NCI-H2227 (cell line): ENCODE measurements around the gene ELAPOR1.
"Not testable (repeated sequence)": the region's sequence is repeated elsewhere in the genome, so short reads cannot be mapped to it uniquely, and the experiment has no call there.

Experiments used
- DNase-seq: peaks from one replicate; lab custom pipeline; 2025; ENCODE audit not compliant: unreplicated experiment; lab: John Stamatoyannopoulos, UW

ELAPOR1 gene

DNA sequence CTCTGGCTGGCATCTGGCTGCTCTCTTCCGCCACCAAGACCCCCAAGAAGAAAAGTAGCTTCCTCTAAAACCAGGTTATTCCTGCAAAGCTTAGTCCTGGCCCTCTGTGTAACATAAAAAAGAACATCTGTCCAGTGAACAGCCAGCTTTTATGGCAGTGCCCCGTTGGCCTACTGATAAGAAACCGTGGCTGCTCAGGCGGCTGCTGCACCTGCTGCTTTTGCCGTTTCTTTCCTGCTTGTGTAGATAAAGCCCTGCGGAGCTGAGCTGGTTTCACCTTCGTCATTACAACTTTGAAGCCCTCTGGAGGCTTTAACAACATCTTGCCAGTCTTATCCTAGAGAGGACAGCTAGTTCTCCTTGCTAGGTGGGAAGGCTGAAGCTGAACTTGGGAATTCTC is 20.5 kb downstream of the ELAPOR1 start:
- peak; percentile 19 for DNase-seq

GRCh38 chr1:109135940-109136339 is 22.0 kb downstream of the ELAPOR1 start:
- no peak for DNase-seq

- DNase-seq, result no peak
Measured at GRCh38 chr1:109136766-109137165, 22.9 kb downstream of the ELAPOR1 start.

GRCh38 chr1:109137958-109138357 is 24.0 kb downstream of the ELAPOR1 start:
- DNase-seq, result no peak

- no peak for DNase-seq
Measured at GRCh38 chr1:109138358-109138757, 24.4 kb downstream of the ELAPOR1 start.

- no peak for DNase-seq
Measured at GRCh38 chr1:109140392-109140791, 26.5 kb downstream of the ELAPOR1 start.

- DNase-seq, result no peak
Measured at GRCh38 chr1:109142260-109142659, 28.3 kb downstream of the ELAPOR1 start.

DNA sequence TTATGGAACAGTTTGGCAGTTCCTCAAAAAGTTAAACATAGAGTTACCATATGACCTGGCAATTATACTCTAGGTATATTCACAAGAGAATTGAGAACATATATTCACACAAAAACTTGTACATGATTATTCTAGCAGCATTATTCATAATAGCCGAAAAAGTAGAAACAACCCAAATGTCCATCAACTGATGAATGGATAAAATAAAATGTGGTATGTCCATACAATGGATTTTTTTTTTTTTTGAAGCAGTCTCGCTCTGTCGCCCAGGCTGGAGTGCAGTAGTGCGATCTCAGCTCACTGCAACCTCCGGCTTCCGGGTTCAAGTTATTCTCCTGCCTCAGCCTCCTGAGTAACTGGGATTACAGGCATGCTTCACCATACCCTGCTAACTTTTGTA is 28.8 kb downstream of the ELAPOR1 start:
- DNase-seq, result not testable (repeated sequence)

DNA sequence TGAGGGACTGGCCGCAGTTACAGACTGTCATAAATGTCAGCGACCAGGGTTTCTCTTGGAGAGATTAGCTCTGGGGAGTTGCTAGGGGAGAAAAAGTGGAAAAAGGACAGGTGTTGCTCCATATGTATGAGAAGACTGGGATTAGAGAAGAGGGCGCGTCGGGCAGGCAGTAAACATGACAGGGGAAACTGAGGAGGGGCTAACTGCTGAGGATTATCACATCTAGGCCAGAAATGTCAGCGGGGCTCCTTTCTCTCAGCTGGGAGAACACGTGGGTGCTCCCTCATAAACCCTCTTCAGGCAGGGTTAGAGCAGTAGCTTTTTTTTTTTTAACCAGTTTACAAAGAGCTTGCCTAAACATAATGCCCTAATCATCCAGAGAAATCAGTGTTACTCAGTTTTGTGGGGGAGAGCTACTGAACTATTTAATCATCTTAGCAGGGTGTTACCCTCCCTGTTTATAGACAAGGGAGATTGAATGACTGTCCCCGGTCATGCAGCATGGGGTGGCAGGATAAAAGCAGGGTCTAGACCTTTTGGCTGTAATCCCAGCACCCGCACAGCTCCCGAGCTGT is 35.2 kb downstream of the ELAPOR1 start:
- no peak for DNase-seq

DNA sequence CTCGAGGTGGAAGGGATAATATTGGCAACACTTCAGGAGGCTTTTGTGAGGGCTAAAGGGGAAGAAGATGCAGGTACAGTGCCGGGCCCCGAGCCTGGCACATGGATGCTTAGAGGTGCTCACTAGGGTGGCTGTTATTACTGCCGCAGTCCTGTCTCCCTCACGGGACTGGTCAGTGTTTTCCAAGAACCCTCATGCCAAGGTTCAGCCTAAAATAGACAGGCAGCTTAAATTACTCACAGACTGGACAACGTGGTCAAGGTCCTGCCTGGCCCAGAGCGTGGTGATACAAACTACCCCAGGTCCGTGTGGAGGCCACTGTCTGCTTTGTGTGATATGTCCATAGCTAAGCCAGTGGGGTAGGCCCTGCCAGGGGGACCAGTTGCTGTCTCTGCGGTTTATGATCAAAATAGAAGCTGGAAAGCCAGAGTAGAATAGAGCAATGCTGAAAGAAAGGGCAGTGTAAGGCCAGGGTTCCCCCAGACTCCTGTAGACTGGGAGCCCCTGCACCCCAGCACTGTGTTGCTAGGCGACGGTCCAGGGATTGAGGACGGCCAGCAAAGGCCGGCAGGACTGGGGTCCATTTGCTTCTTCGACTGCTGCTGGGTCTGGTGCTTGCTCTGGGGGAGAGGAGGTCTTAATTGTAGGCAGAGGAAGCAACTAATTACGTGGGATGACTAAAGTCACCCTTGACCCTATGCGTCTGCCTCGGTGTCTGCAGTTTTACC is 36.1 kb downstream of the ELAPOR1 start:
- no peak for DNase-seq

- DNase-seq, result no peak
Measured at GRCh38 chr1:109151146-109151990, 37.5 kb downstream of the ELAPOR1 start.

DNA sequence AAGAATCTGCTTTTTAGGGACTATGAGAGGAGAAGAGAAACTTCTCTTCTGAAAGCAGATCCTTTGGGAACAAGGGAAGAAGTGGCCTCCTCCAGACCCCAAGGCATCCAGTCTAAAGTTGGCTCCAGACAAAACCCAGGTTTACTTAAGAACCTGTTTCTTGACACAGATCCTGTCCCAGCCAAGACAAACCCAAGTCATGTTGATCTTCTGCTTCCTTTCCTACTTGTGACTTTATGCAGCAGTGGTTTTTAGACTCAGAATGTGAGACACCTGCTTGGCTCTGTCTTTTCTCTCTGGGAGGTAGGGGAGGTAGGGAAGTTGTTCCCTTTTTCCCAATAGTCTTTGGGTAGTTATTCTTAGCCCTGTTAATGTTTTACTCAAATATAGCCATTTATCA is 38.3 kb downstream of the ELAPOR1 start:
- DNase-seq, result no peak

- DNase-seq, result no peak
Measured at GRCh38 chr1:109156916-109157385, 43.0 kb downstream of the ELAPOR1 start.

DNA sequence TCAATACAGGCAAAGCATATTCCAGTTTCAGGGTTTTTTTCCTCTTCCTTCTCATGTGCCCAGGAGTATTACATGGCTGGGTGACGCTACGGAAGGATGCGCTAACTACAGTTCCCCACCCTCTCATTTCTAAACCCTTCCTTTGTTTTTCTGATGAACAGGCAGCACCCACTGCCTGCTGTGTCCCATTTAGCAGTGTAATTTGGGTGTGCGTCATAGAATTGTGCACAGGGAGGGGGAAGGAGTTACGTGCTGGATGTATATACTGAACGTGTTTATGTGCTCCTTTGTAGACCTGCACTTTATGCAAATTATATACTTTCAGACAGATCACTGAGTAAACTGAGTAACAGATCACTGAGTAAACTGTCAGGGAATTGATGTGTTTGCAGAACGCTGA is 44.5 kb downstream of the ELAPOR1 start:
- peak; percentile 27 for DNase-seq

GRCh38 chr1:109159326-109159725 is 45.4 kb downstream of the ELAPOR1 start:
- no peak for DNase-seq

GRCh38 chr1:109160071-109160840 is 46.3 kb downstream of the ELAPOR1 start:
- DNase-seq, result no peak

DNA sequence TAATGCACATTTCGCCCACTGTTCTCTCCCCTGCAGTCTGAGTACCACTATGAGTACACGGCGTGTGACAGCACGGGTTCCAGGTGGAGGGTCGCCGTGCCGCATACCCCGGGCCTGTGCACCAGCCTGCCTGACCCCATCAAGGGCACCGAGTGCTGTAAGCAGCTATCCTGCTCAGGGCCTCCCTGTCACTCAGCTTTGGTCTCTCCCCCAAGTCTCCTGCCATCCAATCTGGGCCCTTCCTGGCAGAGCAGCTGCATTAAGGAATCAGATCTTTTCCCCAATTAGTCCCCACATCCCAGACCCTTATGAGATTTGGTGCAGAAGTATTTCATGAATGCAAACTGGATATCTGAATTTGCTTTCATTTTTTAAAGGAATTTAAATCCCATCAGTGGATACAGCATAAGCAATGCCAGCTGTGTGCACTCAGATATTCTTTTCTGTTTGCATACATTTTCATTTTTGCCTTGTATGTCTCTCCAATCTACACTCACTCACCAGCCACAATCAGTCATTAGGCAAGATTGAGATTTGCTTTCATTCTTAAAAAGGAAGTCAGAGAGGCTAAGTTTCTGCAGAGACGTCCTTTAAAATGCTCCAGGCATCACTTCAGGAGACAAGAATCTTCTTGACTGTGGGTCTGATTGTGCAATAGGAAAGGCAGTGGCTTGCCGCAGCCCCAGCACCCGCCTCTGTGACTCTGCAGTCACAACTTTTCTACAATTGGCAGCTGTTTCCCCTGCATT is 48.1 kb downstream of the ELAPOR1 start:
- DNase-seq, result no peak

DNA sequence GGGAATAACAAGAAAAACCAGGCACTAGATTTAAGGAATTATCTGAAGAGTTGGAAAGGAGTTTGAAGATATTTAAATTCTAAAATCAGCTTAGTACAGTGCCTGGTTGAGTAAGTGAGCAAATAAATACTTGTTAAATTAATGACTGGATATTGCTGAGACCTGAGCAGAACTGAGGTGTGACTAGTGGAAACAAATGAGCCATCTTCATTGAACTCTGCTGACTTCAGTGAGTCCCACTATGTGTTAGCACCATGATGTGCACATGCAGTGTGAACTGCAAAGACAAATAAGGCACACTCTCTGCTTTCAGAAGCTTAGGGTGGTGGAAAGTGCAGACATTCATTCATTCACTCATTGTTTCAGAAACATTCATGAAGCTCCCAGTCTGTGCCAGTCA is 48.7 kb downstream of the ELAPOR1 start:
- DNase-seq, result no peak

- DNase-seq, result no peak
Measured at GRCh38 chr1:109163551-109163950, 49.6 kb downstream of the ELAPOR1 start.
